K562 (cell line): Measurements from ENCODE around the gene FPGS. TPM values are rescaled to one million over a fixed set of nuclear protein-coding genes. Genes with fewer than 3 reads are reported as not detected.

Experiments
- ATAC-seq: fragments of 200-7000 bp; cut with Tn5 transposase; 3 replicates; pipeline ENCODE4 v1.9.1; 2020; ENCODE audit warnings: moderate library complexity
- BruUV-seq: library from RNA; stranded (reverse); fragments of 400-500 nt; replicated peaks from 2 replicates; lab custom pipeline; 2021; lab: Mats Ljungman, UMichigan
- CTCF ChIA-PET: fragments of 300-600 bp; formaldehyde crosslinking; extraction: SDS; loops from one replicate; lab custom pipeline; 2021; ENCODE audit warnings: low intra/inter-chr PET ratio; lab: Yijun Ruan, JAX
- POLR2A ChIA-PET: fragments of 300-600, 350-650 bp; sonication (Branson Sonifier 250); formaldehyde crosslinking; extraction: SDS; loops from one replicate; lab custom pipeline; 2021; ENCODE audit warnings: antibody characterized with exemption, inconsistent platforms; lab: Yijun Ruan, JAX
- DNase-seq, 4 experiments: peaks; one replicate each; pipeline versions ENCODE4 v3.0.0 to v3.0.0-alpha.2; 2011 to 2018; ENCODE audit warnings: low spot score in 3 of 4, mixed read lengths in 3 of 4; ENCODE audit errors: extremely low read depth in 1 of 4
- FAIRE-seq: peaks from 2 replicates; lab custom pipeline; 2011; peaks lifted over from hg19 to GRCh38; lab: Jason Lieb, UNC
- H2AFZ ChIP-seq: 2 replicates; pipeline ENCODE4 v1.6.0; 2011; ENCODE audit warnings: low read depth, low read length, control low read depth, inconsistent platforms
- H3K27ac ChIP-seq: fragments of 200-600 bp; 3 replicates; pipeline ENCODE4 v1.8.0; 2011; ENCODE audit warnings: low read depth, mild to moderate bottlenecking, control low read depth, inconsistent platforms, low read length, moderate library complexity, mixed read lengths; ENCODE audit errors: extremely low read depth
- H3K27me3 ChIP-seq, 2 experiments: fragments of 300-600 bp in 1 of 2; 2 replicates in 1 of 2; 3 replicates in 1 of 2; pipeline versions ENCODE4 v1.6.0 to v1.8.0; 2011; ENCODE audit warnings: inconsistent platforms in 2 of 2, low read length in 2 of 2, mild to moderate bottlenecking in 1 of 2, mixed read lengths in 1 of 2, moderate library complexity in 1 of 2; ENCODE audit not compliant: control insufficient read depth in 2 of 2, insufficient read depth in 2 of 2
- H3K36me3 ChIP-seq: fragments of 300-600 bp; 3 replicates; pipeline ENCODE4 v1.8.0; 2011; ENCODE audit warnings: mild to moderate bottlenecking, low read length, inconsistent platforms; ENCODE audit not compliant: control insufficient read depth, insufficient read depth
- H3K4me1 ChIP-seq, 2 experiments: fragments of 200-600 bp in 1 of 2; replicated peaks in 1 of 2; 2 replicates in 1 of 2; 3 replicates in 1 of 2; pipeline versions ENCODE4 v1.5.1 to v1.8.0; 2011; ENCODE audit warnings: inconsistent platforms in 2 of 2, low read length in 2 of 2, mild to moderate bottlenecking in 1 of 2, mixed read lengths in 1 of 2, moderate library complexity in 1 of 2; ENCODE audit not compliant: control insufficient read depth in 2 of 2, insufficient read depth in 2 of 2
- H3K4me2 ChIP-seq: 2 replicates; pipeline ENCODE4 v1.6.1; 2011; ENCODE audit warnings: low read length, control low read depth, inconsistent platforms, mixed read lengths; ENCODE audit not compliant: insufficient read depth
- H3K4me3 ChIP-seq: fragments of 200-600 bp; sonication (generic), shearing (Covaris generic); 2 replicates; pipeline ENCODE4 v1.5.1; 2016; ENCODE audit warnings: control low read depth, inconsistent platforms
- H3K79me2 ChIP-seq: fragments of 200-600 bp; 3 replicates; pipeline ENCODE4 v1.8.0; 2011; ENCODE audit warnings: low read length, inconsistent platforms; ENCODE audit not compliant: control insufficient read depth, insufficient read depth
- H3K9ac ChIP-seq, 2 experiments: 2 replicates each; pipeline versions ENCODE4 v1.6.0 to v1.6.1; 2011; ENCODE audit warnings: low read depth in 2 of 2, low read length in 2 of 2, control low read depth in 1 of 2, inconsistent platforms in 1 of 2, mild to moderate bottlenecking in 1 of 2, mixed read lengths in 1 of 2; ENCODE audit not compliant: insufficient read depth in 1 of 2
- H3K9me1 ChIP-seq: one replicate; pipeline ENCODE4 v1.6.0; 2011; ENCODE audit warnings: inconsistent platforms, mild to moderate bottlenecking, low read length, moderate library complexity; ENCODE audit not compliant: control insufficient read depth, insufficient read depth
- H3K9me3 ChIP-seq: replicated peaks from 2 replicates; pipeline ENCODE4 v1.5.1; 2011; ENCODE audit warnings: low read depth, low read length, inconsistent platforms; ENCODE audit not compliant: control insufficient read depth, insufficient read depth
- H4K20me1 ChIP-seq: replicated peaks from 2 replicates; pipeline ENCODE4 v1.6.1; 2011; ENCODE audit warnings: low read length, inconsistent platforms, mixed read lengths; ENCODE audit not compliant: control insufficient read depth, insufficient read depth
- CGGBP1 ChIP-seq: fragments of 250-450 bp; sonication (Bioruptor Pico); IDR thresholded peaks from 2 replicates; pipeline ENCODE4 v1.9.0; 2021; ENCODE audit warnings: mild to moderate bottlenecking
- CHD4 ChIP-seq: fragments of 200-600 bp; sonication (generic); IDR thresholded peaks from 3 replicates; pipeline ENCODE4 v1.6.1; 2012; ENCODE audit warnings: low read depth, mild to moderate bottlenecking, mixed read lengths, low read length, inconsistent platforms; ENCODE audit not compliant: insufficient read depth, insufficient replicate concordance, poor library complexity, severe bottlenecking
- DPF2 ChIP-seq: fragments of 450-650 bp; IDR thresholded peaks from 2 replicates; pipeline ENCODE4 v1.6.1; 2016
- FUS ChIP-seq: fragments of 200-400 bp; formaldehyde crosslinking; optimal IDR thresholded peaks from 2 replicates; pipeline ENCODE3; 2017; ENCODE audit warnings: low read depth, low read length
- GTF2B ChIP-seq: IDR thresholded peaks from 2 replicates; pipeline ENCODE4 v1.6.1; 2011; ENCODE audit not compliant: insufficient read length; ENCODE audit errors: extremely low read depth
- HCFC1 ChIP-seq: IDR thresholded peaks from 2 replicates; pipeline ENCODE4 v1.6.1; 2012; ENCODE audit warnings: low read depth, low read length, improper control_type of control experiment
- MAFF ChIP-seq: IDR thresholded peaks from 2 replicates; pipeline ENCODE4 v1.6.1; 2012; ENCODE audit warnings: low read length, improper control_type of control experiment
- NCOA2 ChIP-seq, 2 experiments: fragments of 450-650 bp; IDR thresholded peaks; 2 replicates each; pipeline ENCODE4 v1.6.1; 2018; ENCODE audit warnings: mild to moderate bottlenecking in 2 of 2, moderate library complexity in 1 of 2; ENCODE audit not compliant: partially characterized antibody in 2 of 2
- NCOA4 ChIP-seq: fragments of 450-650 bp; IDR thresholded peaks from 2 replicates; pipeline ENCODE4 v1.6.1; 2018; ENCODE audit warnings: mild to moderate bottlenecking; ENCODE audit not compliant: partially characterized antibody
- NFE2 ChIP-seq: IDR thresholded peaks from 2 replicates; pipeline ENCODE4 v1.6.1; 2014; ENCODE audit warnings: antibody characterized with exemption, low read depth
- NFE2L1 ChIP-seq: fragments of 450-650 bp; IDR thresholded peaks from 2 replicates; pipeline ENCODE4 v1.6.1; 2016; ENCODE audit warnings: missing genetic modification characterization, low read depth, mild to moderate bottlenecking, missing compliant biosample characterization, moderate library complexity, borderline replicate concordance
- NFIX ChIP-seq: fragments of 250-450 bp; sonication (Bioruptor Pico); IDR thresholded peaks from 2 replicates; pipeline ENCODE4 v1.4.0; 2020; ENCODE audit warnings: low read depth, mild to moderate bottlenecking, moderate library complexity
- PHF21A ChIP-seq: fragments of 450-650 bp; IDR thresholded peaks from 2 replicates; pipeline ENCODE4 v1.6.1; 2017; ENCODE audit warnings: low read depth, borderline replicate concordance
- POLR3G ChIP-seq: IDR thresholded peaks from 2 replicates; pipeline ENCODE4 v1.6.1; 2011; ENCODE audit not compliant: insufficient read length, insufficient replicate concordance; ENCODE audit errors: extremely low read depth
- STAG1 ChIP-seq: sonication (generic); formaldehyde crosslinking; IDR thresholded peaks from 2 replicates; pipeline ENCODE4 v1.5.0; 2020; ENCODE audit warnings: missing genetic modification reagents, borderline replicate concordance
- SUPT5H ChIP-seq: fragments of 450-650 bp; IDR thresholded peaks from 2 replicates; pipeline ENCODE4 v1.6.1; 2016
- ZBTB34 ChIP-seq: fragments of 250-450 bp; sonication (Bioruptor Pico); IDR thresholded peaks from 2 replicates; pipeline ENCODE4 v1.8.0; 2021; ENCODE audit warnings: mild to moderate bottlenecking, moderate library complexity
- ZBTB9 ChIP-seq: fragments of 450-650 bp; formaldehyde crosslinking; IDR thresholded peaks from 2 replicates; pipeline ENCODE4 v1.4.0; 2020; ENCODE audit warnings: mild to moderate bottlenecking, moderate library complexity
- ZNF717 ChIP-seq: fragments of 250-450 bp; sonication (Bioruptor Pico); IDR thresholded peaks from 2 replicates; pipeline ENCODE4 v1.5.0; 2021
- ZSCAN29 ChIP-seq: fragments of 450-650 bp; IDR thresholded peaks from 2 replicates; pipeline ENCODE4 v1.6.1; 2017
- WGBS: fragments of 100-300 bp; shearing (Covaris generic); methylation state at CpG from one replicate; pipeline ENCODE4 v1.1.6; 2016; ENCODE audit warnings: low coverage, mixed read lengths; ENCODE audit not compliant: insufficient coverage; ENCODE audit errors: missing lambda C conversion rate; 5-methylcytosine and 5-hydroxymethylcytosine counted together
- in situ Hi-C: fragments of 300-500 bp; cut with MboI; formaldehyde crosslinking; loops from 4 replicates; pipeline ENCODE4 v1.15.0; 2018; ENCODE audit warnings: inconsistent platforms, mixed read lengths
- intact Hi-C: fragments of 100-400 bp; cut with micrococcal nuclease; formaldehyde crosslinking; loops from 2 replicates; pipeline ENCODE4 v1.14.2; 2022
- polyA plus RNA-seq, 8 experiments: library from polyadenylated mRNA; depleted of rRNA in 4 of 8; stranded (reverse) in 5 of 8; unstranded in 3 of 8; fragments of >200 nt; fragmentation: Nextera tagmentation in 2 of 8; fragmentation: Illumina TruSeq in 1 of 8; extraction: Ambion mirVana in 2 of 8; extraction: Trizol in 1 of 8; gene quantifications; 2 replicates each; pipeline versions ENCODE4 v1.2.1 to v1.2.3, GENCODE V29; 2011 to 2014; ENCODE audit warnings: inconsistent platforms in 1 of 8, missing spikeins in 1 of 8
- total RNA-seq, 7 experiments: library from RNA; depleted of rRNA in 6 of 7; stranded (reverse); fragments of >200 nt in 6 of 7; fragmentation: Illumina TruSeq in 2 of 7; extraction: Trizol in 2 of 7; gene quantifications; 2 replicates each; pipeline versions ENCODE4 v1.2.1 to v1.2.3, GENCODE V29; 2011 to 2021; ENCODE audit warnings: low replicate concordance in 1 of 7

The FPGS gene
- total and polyA plus RNA-seq, 9 of the 15 experiments (the other 6 are each of a cell fraction or from before 2014, with no cell fraction given): 0.84 to 86.4 (median 59.2) TPM

- H3K79me2 ChIP-seq: no peaks in the 10 kb centered on the region
- H4K20me1 ChIP-seq: no peaks in the 10 kb centered on the region
- in situ Hi-C loops: no loop called here
- BruUV-seq: no TSS peak
- DNase-seq (peak in 1 of 4 experiments; percentile 38), FAIRE-seq (peak; percentile 54), ATAC-seq (peak; percentile 59)
- H3K4me2 ChIP-seq: peak overlapping the region; percentile 6; the same call in 1 of the 2 replicates
- H3K9ac ChIP-seq: peak overlapping the region; percentile 4 to 75; a peak in 3 of 4 replicates
- peaks cover 24 to 49% of the 10 kb centered on the region in 2 experiments for H3K4me1 ChIP-seq
- CTCF ChIA-PET: no interaction called here
- intact Hi-C loops: no loop called here
- no peaks in the 10 kb centered on the region for H3K36me3 ChIP-seq
- H2AFZ ChIP-seq: peak overlapping the region; percentile 3; the same call in 1 of the 2 replicates
- H3K9me3 ChIP-seq: no peaks in the 10 kb centered on the region
- WGBS: 60% methylated on average over 16 of the region's 17 CpGs
- no peak overlapping the region for H3K4me3 ChIP-seq
- no peaks in the 10 kb centered on the region for H3K27me3 ChIP-seq
- H3K27ac ChIP-seq: no peak overlapping the region; the same call in 2 of the 3 replicates
- POLR2A ChIA-PET: interaction anchor here (0.8 kb wide), 1 partner anchor 44 kb away, joined by 3 read pairs; the partner anchor contains the start of gene TOR2A
- no peaks in the 10 kb centered on the region for H3K9me1 ChIP-seq
- TF ChIP-seq NFE2 (no peak), HCFC1 (no peak), CHD4 (no peak), CGGBP1 (CRISPR knock-in tag) (no peak), NFE2L1 (tag) (no peak), GTF2B (no peak), SUPT5H (no peak), ZBTB34 (CRISPR knock-in tag) (no peak), STAG1 (no peak), NFIX (no peak), POLR3G (no peak), NCOA4 (no peak), FUS (no peak), MAFF (no peak), PHF21A (no peak), ZSCAN29 (no peak), NCOA2 (IDR thresholded peaks at IDR 0.05; ENCODE audit: partially characterized antibody in 2 of 2) (no peak), ZBTB9 (no peak), ZNF717 (CRISPR knock-in tag) (no peak), DPF2 (no peak)
Measured at GRCh38 chr9:127779136-127779981, 23.3 kb upstream of the FPGS start.
